Activated CD4-positive, CD25-positive, alpha-beta regulatory T cell treated with anti-CD3 and anti-CD28 coated beads, Interleukin-2, amount 50 U/mL, for 16 hours (primary cell): ENCODE measurements around the gene IPO5.
"Not testable (repeated sequence)": the region's sequence is repeated elsewhere in the genome, so short reads cannot be mapped to it uniquely, and the experiment has no call there.

Experiments used
- DNase-seq: peaks from one replicate; pipeline ENCODE4 v3.0.0-alpha.2; 2020; ENCODE audit warnings: low read depth, low spot score

The IPO5 gene

DNA sequence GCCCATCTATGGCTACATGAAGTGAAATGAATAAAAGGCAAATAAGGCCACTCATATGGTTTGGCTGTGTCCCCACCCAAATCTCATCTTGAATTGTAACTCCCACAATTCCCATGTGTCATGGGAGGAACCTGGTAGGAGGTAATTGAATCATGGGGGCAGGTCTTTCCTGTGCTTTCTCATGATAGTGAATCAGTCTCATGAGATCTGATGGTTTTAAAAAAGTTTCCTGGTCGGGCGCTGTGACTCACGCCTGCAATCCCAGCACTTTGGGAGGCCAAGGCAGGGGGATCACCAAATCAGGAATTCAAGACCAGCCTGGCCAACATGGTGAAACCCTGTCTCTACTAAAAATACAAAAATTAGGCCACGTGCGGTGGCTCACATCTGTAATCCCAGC lies 4.2 kb upstream of the IPO5 start:
- not testable (repeated sequence) for DNase-seq

DNA sequence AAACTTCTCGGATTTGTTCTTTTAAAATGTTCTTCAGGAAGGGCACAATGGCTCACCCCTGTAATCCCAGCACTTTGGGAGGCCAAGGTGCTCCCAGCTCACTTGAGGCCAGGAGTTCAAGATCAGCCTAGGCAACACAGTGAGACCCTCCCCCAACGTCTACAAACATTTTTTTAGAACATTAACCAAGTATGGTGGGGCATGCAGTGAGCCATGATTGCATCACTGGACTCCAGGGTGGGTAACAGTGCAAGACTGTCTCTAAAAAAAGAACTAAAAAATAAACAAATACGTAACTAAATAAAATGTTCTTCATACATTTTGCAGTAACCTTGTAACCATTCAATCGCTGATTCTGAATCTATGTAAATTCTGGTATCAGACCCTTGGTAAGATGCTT lies 2.1 kb upstream of the IPO5 start:
- DNase-seq, result no peak

DNA sequence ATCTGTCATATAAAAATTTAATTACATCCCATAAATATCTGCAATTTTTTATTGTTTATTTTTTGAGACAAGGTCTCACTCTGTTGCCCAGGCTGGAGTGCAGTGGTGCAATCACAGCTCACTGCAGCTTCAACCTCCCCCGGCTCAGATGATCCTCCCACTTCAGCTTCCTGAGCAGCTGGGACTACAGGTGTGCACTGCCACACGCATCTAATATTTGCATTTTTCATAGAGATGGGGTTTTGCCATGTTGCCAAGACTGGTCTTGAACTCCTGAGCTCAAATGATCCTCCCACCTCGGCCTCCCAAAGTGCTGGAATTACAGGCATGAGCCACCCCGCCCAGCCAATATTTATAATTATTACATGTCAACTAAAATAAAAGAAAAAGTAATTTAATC lies 644 bp upstream of the IPO5 start:
- not testable (repeated sequence) for DNase-seq

DNA sequence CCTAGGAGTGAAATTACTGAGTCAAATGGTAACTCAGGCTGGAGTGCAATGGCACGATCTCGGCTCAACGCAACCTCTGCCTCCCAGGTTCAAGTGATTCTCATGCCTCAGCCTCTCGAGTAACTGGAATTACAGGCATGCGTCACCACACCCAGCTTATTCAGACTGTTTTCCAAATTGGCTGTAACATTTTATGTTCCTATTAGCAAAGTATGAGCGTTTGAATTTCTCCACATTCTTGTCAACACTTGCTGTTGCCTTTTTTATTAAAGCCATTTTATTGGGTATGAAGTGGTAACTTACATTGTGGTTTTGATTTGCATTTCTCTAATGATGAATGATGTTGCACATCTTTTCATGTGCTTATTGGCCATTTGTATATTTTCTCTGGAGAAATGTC lies 7.9 kb downstream of the IPO5 start:
- DNase-seq, result no peak

DNA sequence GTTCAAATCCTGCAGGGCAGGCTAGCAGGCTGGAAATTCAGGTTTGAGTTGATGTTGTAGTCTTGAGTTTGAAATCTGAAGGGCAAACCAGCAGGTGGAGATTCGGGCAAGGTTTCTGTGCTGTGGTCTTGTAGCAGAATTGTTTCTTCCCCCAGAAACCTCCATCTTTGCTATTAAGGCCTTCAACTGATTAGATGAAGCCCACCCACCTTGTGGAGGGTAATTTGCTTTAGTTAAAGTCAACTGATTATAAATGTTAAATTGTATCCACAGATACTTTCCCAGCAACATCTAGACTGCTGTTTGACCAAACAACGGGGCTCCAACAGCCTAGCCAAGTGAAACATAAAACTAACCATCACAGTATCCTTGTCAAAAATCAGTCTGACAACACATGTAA lies 9.4 kb downstream of the IPO5 start:
- DNase-seq, result no peak

DNA sequence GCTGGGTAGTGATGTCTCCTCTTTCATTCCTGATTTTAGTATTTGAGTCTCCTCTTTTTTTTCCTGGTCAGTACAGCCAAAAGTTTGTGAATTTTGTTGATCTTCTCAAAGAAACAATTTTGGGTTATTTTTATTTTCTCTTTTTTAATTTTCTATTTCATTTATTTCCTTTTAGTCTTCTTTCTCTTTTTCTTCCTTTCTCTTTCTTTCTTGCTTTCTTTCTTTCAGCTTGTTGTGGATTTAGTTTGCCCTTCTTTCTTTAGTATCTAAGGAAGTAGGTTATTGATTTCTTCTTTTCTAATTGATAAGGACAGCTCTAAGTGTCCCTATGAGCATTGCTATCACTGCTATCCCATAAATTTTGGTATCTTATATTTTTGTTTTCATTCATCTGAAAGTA lies 13.8 kb downstream of the IPO5 start:
- DNase-seq, result no peak

DNA sequence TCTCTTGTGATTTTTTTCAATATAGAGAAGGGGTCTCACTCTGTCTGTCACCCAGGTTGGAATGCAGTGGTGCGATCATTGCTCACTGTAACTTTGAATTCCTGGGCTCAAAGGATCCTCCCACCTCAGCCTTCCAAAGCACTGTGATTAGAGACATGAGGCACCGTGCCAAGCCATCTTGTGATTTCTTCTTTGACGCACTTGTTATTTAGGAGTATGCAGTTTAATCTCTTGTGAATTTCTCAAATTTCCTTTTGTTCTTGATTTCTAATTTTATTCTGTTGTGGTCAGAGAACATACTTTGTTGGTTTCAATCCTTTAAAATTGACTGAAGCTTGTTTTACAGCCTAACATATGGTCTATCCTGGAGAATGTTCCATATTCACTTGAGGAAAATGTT lies 14.5 kb downstream of the IPO5 start:
- DNase-seq, result no peak

DNA sequence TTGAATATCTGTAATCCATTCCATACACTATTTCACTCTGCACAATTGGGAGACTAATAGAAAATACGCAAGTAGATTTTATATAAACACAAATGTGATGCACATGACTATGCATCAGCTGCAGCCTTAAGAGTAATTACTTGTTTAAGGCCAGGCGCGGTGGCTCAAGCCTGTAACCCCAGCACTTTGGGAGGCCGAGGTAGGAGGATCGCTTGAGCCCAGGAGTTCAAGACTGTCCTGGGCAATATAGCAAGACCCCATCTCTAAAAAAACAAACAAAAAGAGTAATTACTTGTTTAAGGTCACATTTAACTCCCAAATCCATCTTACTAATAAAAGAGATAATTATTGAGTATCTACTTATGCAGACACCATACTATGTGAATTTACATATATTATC lies 18.0 kb downstream of the IPO5 start:
- DNase-seq, result no peak

DNA sequence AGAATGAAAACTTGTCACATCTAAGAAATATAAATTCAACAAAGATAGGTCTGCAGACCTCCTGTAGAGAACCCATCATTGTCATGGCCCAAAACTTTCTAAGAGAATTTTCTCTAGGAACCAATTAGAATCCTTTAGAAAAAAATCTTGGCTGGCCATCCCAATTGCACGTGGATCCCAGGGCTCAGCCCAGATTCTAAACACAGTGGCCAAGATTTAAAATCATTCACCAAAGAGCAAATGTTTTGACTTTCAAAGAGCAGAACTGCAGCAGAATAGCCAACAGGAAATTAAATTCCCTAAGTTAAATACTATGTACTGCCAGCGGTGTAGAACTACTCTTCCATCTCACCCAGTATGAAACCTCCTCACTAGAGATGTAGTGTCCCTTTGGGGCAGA lies 21.3 kb downstream of the IPO5 start:
- no peak for DNase-seq

DNA sequence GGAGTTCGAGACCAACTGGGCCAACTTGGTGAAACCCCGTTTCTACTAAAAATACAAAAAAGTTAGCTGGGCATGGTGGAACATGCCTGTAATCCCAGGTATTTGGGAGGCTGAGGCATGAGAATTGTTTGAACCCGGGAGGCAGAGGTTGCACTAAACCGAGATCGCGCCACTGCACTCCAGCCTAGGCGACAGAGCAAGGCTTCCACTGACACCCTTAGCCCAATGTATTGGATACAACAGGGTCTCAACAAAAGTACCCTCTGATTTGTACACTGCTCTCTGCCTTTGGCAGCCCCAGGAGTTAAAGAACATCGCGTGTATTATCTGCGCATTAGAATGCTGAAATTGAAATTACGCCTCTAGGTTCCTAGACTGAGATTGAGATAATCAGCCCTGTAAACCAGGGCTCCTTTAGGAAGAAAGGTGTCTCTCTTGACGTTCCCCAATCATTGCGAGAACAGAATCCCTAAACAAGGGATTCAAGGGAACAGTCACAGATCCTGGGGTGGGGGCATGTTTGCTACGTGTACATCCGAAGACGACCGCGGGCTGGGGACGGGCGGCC lies 21.9 kb downstream of the IPO5 start:
- no peak for DNase-seq

DNA sequence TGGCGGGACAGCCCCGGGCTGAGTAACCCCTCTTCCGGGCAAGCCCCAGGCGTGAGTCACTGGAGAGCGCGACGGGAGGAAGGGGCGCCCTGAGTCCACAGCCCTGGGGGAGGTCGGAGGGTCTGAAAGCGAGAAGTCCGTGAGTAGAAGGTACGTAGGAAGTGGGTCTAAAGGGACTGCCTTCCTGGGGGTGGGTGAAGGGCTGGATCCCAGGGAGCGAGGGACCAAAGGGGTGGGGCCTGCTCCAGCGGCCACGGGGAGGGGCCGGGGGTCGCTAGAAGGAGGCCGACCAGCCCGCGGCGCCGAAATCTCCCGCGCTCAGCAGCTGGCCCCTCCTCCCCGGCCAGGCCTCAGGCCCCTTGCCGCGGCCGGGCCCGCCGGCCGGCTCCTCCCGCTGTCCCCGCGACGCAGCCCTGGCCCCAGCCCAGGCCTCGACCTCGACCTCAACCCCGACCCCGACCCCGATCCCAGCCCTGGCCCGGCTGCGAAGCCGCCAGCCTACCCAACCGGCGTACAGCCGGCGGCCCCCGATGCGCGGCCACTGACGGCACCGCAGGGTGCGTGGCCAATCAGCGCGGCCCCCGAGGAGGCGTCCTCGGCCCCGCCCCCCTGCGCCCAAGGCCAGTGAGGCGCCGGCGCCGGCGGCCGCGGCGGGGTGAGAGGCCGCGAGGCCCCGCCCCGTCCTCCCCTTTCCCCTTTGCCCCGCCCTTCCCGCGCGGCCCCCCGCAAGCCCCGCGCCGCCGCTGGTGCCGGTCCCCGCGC lies 22.6 kb downstream of the IPO5 start:
- DNase-seq, result peak; percentile 81

DNA sequence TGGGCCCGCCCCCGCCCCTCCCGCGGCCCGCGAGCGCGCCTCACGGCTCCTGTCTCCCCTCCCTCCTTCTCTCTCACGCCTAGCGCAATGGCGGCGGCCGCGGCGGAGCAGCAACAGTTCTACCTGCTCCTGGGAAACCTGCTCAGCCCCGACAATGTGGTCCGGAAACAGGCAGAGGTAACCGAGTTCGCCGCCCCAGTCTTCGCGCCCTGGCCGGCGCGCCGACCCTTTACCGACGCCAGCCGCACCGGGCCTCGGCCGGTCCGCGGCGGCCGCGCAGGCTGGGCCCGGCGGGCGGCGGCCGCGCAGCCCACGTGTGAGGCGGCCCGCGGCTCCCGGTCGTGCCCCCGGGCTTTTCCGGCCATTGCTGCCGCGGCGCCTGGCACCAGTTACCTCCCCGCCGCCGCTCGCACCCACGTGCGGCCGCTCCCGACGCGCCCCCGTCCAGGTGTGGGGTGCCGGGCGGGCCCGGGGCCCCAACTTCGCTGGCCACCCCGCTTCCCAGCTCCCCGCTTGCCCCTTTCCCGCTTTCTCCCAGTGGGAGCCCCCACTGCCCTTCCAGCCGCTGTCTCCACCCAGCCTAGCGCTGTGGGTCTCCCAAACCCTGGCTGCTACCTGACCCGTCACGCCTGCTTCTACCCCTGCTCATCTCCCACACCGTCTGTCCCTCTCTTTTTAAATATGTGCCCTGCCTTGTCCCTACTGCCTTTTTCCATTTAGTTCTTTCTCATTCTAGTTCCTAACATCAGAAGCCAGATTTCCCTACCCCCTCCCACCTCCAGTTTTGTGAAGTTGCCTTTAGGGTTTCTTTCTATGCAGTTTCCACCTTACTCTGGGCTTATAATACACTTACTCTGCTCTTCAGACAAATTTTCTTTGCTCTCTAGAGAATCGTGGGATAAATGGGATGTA lies 23.4 kb downstream of the IPO5 start:
- no peak for DNase-seq

DNA sequence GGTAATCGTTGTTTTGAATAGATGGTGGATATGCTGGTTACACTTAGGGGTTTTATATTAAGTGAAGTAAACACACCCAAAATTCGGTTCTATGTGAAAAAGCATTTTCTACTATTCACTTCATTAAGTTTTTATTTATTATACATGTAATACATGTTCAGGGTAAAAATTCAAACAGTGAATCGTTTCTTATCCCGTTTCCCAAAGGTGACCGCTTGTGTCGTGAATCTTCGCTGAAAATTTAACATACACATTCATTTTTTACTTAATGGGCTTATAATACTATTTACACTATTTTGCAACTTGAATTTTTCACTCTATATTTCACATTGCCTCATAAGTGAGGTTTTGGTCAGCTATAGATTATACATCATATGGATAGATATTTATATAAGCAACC lies 24.5 kb downstream of the IPO5 start:
- no peak for DNase-seq

DNA sequence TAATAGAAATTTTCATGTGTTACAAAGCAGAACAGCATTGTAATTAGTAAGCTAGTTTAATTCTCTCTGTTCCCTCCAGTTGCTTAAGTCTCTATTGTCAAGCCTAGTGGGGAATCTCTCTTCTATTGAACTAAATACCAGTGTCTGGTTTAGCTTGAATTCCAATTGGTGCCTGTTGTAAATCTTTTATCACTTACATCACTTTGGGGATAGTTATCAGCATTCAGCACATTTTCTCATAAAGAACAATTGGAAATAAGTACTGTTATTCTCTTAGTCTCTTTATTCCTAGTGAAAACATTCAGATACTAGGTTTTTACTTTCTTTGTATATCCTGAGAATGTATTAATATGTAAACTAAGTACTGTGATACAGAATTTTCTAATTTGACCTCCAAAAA lies 25.2 kb downstream of the IPO5 start:
- DNase-seq, result no peak

DNA sequence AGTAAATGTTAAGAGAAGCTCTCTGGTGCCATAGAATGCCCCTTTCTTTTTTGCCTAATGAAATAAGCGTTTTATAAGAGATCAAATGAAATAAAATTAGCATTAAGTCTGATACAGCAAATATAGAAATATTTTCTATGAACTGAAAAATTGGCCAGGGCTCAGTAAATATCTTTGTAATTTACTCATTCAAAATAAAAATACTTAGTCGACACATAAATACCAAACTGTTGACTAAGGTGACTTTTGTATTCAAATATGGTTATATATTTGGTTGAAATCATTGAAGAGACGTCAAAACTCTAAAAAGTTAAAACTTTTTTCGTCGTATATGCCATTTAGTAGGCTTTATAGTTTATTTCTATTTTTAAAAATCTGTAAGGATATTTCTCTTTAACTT lies 25.6 kb downstream of the IPO5 start:
- no peak for DNase-seq

DNA sequence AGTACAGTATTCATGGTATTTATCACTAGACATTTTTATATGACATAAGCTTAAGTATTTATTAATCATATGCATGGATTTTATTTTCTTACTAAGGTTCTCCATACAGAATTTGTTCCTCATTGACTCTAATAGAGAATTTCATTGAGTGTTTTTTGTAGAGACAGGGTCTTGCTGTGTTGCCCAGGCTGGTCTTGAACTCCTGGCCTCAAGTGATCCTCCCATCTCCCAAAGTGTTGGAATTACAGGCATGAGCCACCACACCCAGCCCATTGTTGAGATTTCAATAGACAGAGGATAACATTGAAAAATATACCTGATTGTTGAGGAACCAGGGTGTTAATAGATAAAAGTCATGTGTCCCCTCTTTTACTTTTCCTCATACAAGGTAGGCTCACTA lies 26.1 kb downstream of the IPO5 start:
- no peak for DNase-seq

DNA sequence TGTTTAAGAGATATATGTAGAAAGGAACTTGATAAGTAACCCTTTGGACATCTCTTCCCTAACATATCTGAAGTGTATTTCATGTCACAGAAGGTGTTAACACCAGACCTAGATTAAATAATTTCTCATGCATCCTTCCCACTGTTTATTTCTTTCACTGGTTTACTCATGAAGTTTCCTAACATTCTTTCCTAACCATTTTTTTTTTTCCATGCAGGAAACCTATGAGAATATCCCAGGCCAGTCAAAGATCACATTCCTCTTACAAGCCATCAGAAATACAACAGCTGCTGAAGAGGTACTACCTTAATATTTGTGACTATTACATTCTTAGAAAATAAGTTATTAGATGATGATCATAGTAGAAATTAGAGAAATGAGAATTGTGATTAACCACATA lies 28.8 kb downstream of the IPO5 start:
- DNase-seq, result no peak

DNA sequence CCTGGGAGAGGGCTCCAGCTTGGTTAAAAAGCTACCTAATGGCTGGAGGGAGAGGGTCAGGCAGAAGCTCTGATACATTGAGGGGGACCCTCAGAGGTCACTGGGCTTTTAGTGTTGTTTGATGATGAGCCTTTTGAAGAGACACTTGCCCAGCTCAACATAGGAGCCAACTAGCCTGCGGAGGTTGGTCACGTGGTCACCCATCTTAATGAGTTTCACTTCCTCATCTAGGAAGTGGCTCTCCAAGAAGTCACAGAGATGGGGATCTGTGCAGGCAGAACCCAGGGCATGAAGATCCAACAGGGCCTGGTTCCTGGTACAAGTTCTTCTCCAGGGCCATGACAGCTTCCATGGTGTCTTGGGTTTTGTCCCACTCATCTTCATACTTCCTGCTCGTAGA lies 33.4 kb downstream of the IPO5 start:
- DNase-seq, result no peak

DNA sequence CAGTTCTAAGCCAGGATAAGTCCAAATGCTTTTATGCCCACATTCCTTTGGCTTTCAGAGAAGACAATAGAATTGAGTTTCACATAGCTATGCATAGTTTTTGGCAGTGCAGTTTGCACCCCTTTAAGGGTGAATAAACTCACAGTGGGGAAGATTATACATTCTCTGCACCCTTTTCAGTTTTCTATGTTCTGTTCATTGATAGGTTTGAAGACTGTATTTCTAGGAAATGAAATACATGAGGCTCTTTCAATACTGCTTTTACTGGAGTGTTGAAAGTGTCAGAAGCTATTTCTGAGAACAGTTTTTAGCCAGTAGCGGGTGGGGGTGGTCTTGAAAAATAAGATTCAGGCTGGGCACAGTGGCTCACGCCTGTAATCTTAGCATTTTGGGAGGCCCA lies 46.2 kb downstream of the IPO5 start:
- DNase-seq, result no peak

DNA sequence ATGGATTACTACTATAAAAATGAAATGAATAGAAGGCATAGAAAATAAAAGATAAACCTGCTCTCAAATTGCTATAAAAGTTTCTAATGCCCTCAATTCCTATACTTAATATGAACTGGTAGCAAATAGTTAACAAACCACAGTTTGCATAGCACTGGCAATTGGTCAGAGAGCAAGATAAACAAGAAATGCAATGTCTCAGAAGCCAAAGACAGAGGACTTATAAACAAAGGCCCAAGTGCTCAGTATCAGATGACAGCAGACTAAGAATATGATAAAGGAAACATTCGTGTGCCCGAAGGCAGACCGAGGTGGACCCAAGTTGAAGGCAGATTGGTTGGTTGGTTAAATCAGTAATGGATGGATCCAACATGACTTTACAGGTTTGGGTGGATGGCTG lies 50.6 kb downstream of the IPO5 start:
- no peak for DNase-seq

DNA sequence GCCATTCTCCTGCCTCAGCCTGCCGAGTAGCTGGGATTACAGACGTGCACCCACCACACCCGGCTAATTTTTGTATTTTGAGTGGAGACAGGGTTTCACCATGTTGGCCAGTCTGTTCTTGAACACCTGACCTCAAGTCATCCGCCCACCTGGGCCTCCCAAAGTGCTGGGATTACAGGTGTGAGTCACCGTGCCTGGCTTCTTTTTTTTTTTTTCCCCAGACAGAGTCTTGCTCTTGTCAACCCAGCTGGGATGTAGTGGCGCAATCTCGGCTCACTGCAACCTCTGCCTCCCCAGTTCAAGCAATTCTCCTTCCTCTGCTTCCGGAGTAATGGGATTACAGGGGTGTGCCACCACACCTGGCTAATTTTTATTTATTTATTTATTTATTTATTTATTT lies 51.5 kb downstream of the IPO5 start:
- not testable (repeated sequence) for DNase-seq

DNA sequence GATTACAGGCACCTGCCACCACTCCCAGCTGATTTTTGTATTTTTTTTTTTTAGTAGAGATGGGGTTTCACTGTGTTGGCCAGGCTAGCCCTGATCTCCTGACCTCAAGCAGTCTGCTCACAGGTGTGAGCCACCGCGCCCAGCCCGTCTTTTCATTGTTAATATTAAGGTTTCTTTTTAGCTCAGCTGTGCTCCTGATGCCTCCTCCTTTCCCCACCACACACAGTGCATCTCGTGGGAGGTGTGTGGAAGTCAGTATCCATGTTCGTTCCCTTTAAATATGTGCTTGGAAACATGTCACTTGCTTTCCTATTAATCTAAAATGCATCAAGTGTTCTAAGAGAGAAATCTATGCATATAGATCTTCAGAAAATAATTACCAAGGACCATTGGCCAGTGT lies 53.5 kb downstream of the IPO5 start:
- DNase-seq, result no peak

DNA sequence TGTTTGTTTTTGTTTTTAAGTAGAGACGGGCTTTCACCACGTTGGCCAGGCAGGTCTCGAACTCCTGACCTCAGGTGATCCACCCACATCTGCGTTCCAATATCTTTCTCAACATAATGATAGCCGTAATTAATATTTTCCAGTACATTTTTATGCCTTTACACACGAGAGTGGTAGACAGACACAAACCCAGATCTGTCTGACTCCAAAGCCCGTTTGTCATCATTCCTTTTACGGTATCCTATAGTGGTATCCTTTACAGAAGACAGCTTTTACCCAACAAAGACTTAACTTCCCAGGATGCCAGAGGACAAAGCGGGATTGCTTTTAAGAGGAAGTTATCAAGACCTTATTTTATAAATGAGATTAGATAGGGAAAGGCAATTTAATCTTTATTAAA lies 59.8 kb downstream of the IPO5 start:
- no peak for DNase-seq
